AG09319 (cell line): ENCODE measurements around the gene PGF.

ENCODE experiments used
- DNase-seq: peaks from one replicate; pipeline ENCODE4 v3.0.0-alpha.2; 2010; ENCODE audit warnings: low read depth; ENCODE audit errors: extremely low read depth
- TF ChIP-seq, protein P1 (sequence below): IDR thresholded peaks from 2 replicates; pipeline ENCODE4 v1.5.1; 2011; ENCODE audit warnings: low read depth, mild to moderate bottlenecking, inconsistent platforms, low read length, moderate library complexity

Gene PGF

DNA sequence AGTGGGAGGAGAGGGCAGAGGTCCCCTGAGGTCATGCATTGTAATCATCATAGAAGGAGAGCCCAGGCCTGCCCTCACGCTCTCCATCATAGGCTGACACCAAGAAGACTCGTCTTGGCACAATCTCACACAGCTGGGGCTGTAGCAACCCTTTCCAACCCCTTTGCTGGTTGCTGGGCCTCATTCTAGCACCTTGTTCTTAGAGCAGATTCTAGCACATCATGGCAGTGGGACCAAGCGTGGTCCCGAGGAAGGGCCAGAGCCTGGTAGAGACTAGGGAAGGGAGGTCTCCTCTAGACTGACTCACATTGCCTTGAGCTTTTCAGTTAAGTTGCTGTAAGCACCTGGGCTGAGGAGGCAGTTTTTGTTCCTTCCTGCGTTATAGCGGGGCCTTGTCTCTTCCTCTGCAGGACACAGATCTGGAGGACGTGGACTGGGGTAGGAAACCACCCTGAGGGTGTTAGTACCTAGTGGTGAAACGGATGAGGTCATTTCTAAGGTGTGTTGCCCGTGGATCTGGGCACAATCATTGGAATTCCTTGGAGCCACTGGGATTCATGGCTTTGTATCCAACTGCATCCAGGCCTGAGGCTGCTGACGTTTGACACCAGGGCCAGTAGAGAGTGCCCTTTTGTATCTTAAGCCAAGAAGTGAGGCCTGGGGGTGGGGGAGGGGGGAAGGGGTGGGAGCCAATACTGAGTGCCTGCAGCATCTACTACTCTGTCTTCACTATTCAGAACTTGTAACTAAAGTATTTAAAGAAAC lies 52.3 kb downstream of the PGF start:
- DNase-seq: no peak
- TF ChIP-seq, protein P1, sequence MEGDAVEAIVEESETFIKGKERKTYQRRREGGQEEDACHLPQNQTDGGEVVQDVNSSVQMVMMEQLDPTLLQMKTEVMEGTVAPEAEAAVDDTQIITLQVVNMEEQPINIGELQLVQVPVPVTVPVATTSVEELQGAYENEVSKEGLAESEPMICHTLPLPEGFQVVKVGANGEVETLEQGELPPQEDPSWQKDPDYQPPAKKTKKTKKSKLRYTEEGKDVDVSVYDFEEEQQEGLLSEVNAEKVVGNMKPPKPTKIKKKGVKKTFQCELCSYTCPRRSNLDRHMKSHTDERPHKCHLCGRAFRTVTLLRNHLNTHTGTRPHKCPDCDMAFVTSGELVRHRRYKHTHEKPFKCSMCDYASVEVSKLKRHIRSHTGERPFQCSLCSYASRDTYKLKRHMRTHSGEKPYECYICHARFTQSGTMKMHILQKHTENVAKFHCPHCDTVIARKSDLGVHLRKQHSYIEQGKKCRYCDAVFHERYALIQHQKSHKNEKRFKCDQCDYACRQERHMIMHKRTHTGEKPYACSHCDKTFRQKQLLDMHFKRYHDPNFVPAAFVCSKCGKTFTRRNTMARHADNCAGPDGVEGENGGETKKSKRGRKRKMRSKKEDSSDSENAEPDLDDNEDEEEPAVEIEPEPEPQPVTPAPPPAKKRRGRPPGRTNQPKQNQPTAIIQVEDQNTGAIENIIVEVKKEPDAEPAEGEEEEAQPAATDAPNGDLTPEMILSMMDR: no peak

DNA sequence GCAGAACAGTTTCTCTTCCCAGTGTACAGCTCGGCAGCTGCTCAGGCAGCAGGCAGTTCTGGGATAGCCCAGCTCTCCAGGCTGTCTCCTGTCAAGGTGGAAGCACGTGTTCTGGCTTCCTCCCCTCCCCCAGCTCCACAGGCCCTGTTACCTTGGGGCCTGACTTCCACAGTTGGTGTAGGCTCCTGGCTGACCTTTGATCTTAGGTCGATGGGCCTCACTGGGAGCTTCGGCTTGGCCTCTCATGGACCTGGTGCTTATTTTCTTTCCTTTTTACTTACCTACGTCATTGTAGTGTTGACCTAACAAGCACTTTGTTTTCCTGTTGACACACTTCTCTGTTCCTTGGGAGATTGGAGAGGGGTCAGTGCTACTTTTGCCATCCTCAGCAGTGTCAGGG lies 56.7 kb downstream of the PGF start:
- DNase-seq: no peak
- TF ChIP-seq, protein P1: no peak

- TF ChIP-seq, protein P1: no peak
- DNase-seq: no peak
Observed at GRCh38 chr14:74898083-74898482, 57.3 kb downstream of the PGF start.

- DNase-seq: no peak
- TF ChIP-seq, protein P1: no peak
Observed at GRCh38 chr14:74897642-74898041, 57.8 kb downstream of the PGF start.

DNA sequence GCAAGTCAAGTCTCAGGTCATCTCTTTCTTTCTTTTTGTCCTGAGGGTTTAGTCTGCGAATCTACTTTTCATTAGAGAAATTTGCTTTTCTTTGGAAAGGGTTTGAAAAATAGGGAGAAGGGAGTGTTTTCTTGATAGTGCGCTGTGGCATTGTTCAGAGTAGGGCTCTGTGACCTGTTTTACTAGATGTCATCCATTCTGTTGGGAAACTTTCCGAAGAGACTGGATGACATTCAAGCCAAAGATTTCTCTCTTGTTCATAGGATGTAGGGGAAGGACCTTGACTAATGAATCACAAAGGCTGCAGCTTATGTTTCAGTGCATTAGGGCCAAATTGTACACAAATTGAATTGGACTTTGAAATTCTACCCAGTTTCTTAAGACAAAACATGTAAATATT lies 59.0 kb downstream of the PGF start:
- DNase-seq: no peak

GRCh38 chr14:74893614-74894091 lies 61.7 kb downstream of the PGF start:
- TF ChIP-seq, protein P1: no peak
- DNase-seq: no peak

More for the DNA sequence above, 59.0 kb downstream of the PGF start:
- TF ChIP-seq, protein P1: no peak

DNA sequence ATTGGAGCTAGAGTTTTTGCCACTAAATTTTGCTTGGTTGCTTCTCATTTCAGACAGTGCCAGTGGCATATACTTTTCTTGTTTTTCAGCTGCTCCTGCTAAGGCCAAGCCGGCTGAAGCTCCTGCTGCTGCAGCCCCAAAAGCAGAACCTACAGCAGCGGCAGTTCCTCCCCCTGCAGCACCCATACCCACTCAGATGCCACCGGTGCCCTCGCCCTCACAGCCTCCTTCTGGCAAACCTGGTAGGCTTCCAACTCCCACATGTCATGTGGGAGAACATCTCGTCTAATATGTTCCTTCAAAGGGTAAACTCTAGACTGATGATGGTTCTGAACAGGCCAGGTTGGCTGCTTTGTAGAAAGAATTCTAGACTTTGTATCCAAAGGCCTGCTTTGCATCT lies 62.7 kb downstream of the PGF start:
- DNase-seq: no peak
- TF ChIP-seq, protein P1: no peak
